A549 treated with Mapracorat at 1 μM for 4 hours (cell line): Measurements from ENCODE around the gene SLC31A2. TPM values are rescaled to one million over a fixed set of nuclear protein-coding genes. Genes with fewer than 3 reads are reported as not detected.

Experiments used
- total RNA-seq: library from RNA; stranded (reverse); fragments of 200-300 nt; extraction: Qiagen RNA extraction; gene quantifications from 5 replicates; pipeline ENCODE4 v1.2.3, GENCODE V29; 2022

Gene SLC31A2
- 7.0 to 8.9 TPM (median 8.1 TPM) in 5 replicates for total RNA-seq

GRCh38 chr9:113150670-113151611 is at the start of gene SLC31A2:
TSS of gene SLC31A2 (plus strand) at chr9:113151007. CDS start at chr9:113151075, 68 bp downstream.

Other genes with a start within 250 kb of the SLC31A2 start
- gene ZNF883, start 138.8 kb upstream of the SLC31A2 start, total RNA-seq, result 0.78 to 0.99 TPM (median 0.84 TPM) in 5 replicates
- gene ZFP37, start 94.3 kb upstream of the SLC31A2 start, total RNA-seq, result 1.4 to 2.3 TPM (median 1.5 TPM) in 5 replicates
- gene FKBP15, start 70.3 kb downstream of the SLC31A2 start, total RNA-seq, result 15.6 to 17.7 TPM (median 16.4 TPM) in 5 replicates
- 18.6 to 21.1 TPM (median 19.8 TPM) in 5 replicates for gene SLC31A1, start 70.5 kb downstream of the SLC31A2 start, total RNA-seq
- gene CDC26, start 124.6 kb downstream of the SLC31A2 start, total RNA-seq, result 41.8 to 59.3 TPM (median 45.5 TPM) in 5 replicates
- gene PRPF4, start 124.7 kb downstream of the SLC31A2 start, total RNA-seq, result 52.7 to 56.0 TPM (median 54.4 TPM) in 5 replicates
- gene RNF183, start 152.4 kb downstream of the SLC31A2 start, total RNA-seq, result 0.08 TPM in 1 of 5 replicates, not detected in the others
- 1.0 to 1.4 TPM (median 1.1 TPM) in 5 replicates for gene WDR31, start 189.3 kb downstream of the SLC31A2 start, total RNA-seq
- 0.15 TPM in 1 of 5 replicates, not detected in the others for gene BSPRY, start 198.5 kb downstream of the SLC31A2 start, total RNA-seq
- gene HDHD3, start 226.0 kb downstream of the SLC31A2 start, total RNA-seq, result 18.5 to 26.2 TPM (median 22.2 TPM) in 5 replicates